Thymus (tissue), 11 donors: Measurements from ENCODE around the gene NAA40. TPM values are rescaled to one million over a fixed set of nuclear protein-coding genes. Genes with fewer than 3 reads are reported as not detected.

Experiments used
- DNase-seq, 9 donors: peaks; one replicate each; pipeline ENCODE4 v3.0.0-alpha.2; 2013; ENCODE audit warnings: low spot score in 9 of 9, low read depth in 6 of 9, missing footprints in 1 of 9
- H3K27ac ChIP-seq, 2 donors: one replicate each; pipeline ENCODE4 v1.5.1; 2013; ENCODE audit warnings: control low read depth in 1 of 2, low read depth in 1 of 2, low read length in 1 of 2, mild to moderate bottlenecking in 1 of 2, moderate library complexity in 1 of 2
- H3K27me3 ChIP-seq, 2 donors: one replicate each; pipeline ENCODE4 v1.5.1; 2013; ENCODE audit warnings: low read length in 1 of 2; ENCODE audit not compliant: control insufficient read depth in 2 of 2, insufficient read depth in 1 of 2
- H3K36me3 ChIP-seq, 2 donors: one replicate each; pipeline ENCODE4 v1.5.1; 2013; ENCODE audit warnings: low read length in 1 of 2, mild to moderate bottlenecking in 1 of 2, moderate library complexity in 1 of 2; ENCODE audit not compliant: control insufficient read depth in 2 of 2, insufficient read depth in 2 of 2
- H3K4me1 ChIP-seq, 2 donors: one replicate each; pipeline ENCODE4 v1.5.1; 2013; ENCODE audit warnings: low read length in 2 of 2; ENCODE audit not compliant: control insufficient read depth in 2 of 2, insufficient read depth in 2 of 2
- H3K4me3 ChIP-seq, 2 donors: one replicate each; pipeline ENCODE4 v1.5.1; 2013; ENCODE audit warnings: low read length in 2 of 2, control low read depth in 1 of 2, mild to moderate bottlenecking in 1 of 2
- H3K9me3 ChIP-seq, 2 donors: one replicate each; pipeline ENCODE4 v1.5.1; 2013; ENCODE audit warnings: low read length in 1 of 2, mild to moderate bottlenecking in 1 of 2; ENCODE audit not compliant: control insufficient read depth in 2 of 2, insufficient read depth in 1 of 2
- WGBS: extraction: QIAGEN DNeasy Blood & Tissue Kit; methylation state at CpG from one replicate; pipeline ENCODE4 v1.1.7; 2013; 5-methylcytosine and 5-hydroxymethylcytosine counted together
- polyA plus RNA-seq: library from polyadenylated mRNA; stranded (reverse); fragments of 200-250 nt; gene quantifications from one replicate; pipeline ENCODE4 v1.2.3, GENCODE V29; 2013
- total RNA-seq: library from RNA; stranded (reverse); fragments of 120-200 nt; gene quantifications from one replicate; pipeline ENCODE4 v1.2.4, GENCODE V29; 2013
- donor health status: healthy.

The NAA40 gene
- total and polyA plus RNA-seq, 2 donors: 9.1 to 18.4 TPM

GRCh38 chr11:64005691-64006090, 66.9 kb downstream of the NAA40 start:
- peaks cover 5 to 16% of the 10 kb centered on the region in 2 donors for H3K9me3 ChIP-seq
- H3K27me3 ChIP-seq: peaks cover 40 to 72% of the 10 kb centered on the region in 2 donors
- H3K36me3 ChIP-seq: no peaks in the 10 kb centered on the region
- DNase-seq: no peak
- H3K4me3 ChIP-seq: no peak overlapping the region
- H3K27ac ChIP-seq: no peak overlapping the region
- peaks cover 0 to 20% of the 10 kb centered on the region in 2 donors for H3K4me1 ChIP-seq
- 94% methylated on average over 4 of the region's 4 CpGs for WGBS

DNA sequence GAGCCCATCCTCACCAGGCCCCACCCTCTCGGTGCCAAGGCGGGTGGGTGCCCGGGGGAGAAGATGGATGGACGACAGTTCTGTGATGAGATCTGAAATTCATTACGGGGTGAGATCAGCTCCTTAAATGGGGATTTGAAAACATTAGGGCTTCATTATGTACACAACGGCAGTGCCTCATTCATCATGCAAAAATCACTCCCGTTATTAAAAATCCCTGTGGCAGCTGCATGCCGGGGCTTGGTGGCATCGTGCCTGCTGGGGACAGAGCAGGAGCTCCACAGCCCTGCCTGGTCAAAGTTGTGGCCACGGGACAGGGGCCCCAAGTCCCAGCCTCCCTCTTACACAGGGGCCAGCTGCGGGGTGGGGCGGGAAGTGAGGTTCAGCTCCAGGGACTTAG, 67.6 kb downstream of the NAA40 start:
- Histone ChIP-seq H3K27me3 (peaks cover 33 to 65% of the 10 kb centered on the region in 2 donors), H3K36me3 (no peaks in the 10 kb centered on the region), H3K4me1 (peaks cover 0 to 16% of the 10 kb centered on the region in 2 donors), H3K27ac (no peak overlapping the region), H3K9me3 (peaks cover 5 to 19% of the 10 kb centered on the region in 2 donors), H3K4me3 (no peak overlapping the region)
- WGBS: 83% methylated on average over 12 of the region's 12 CpGs
- DNase-seq: no peak

Other genes starting within 250 kb of the NAA40 start
- gene ZFTA, start 170.2 kb upstream of the NAA40 start, total RNA-seq: 15.7 TPM
- gene ZFTA, start 170.2 kb upstream of the NAA40 start, polyA plus RNA-seq: 10.3 TPM
- 17.5 TPM for gene SPINDOC, start 125.5 kb upstream of the NAA40 start, total RNA-seq
- gene SPINDOC, start 125.5 kb upstream of the NAA40 start, polyA plus RNA-seq: 11.7 TPM
- gene MARK2, start 99.9 kb upstream of the NAA40 start, total RNA-seq: 12.7 TPM
- gene MARK2, start 99.9 kb upstream of the NAA40 start, polyA plus RNA-seq: 17.5 TPM
- gene RCOR2, start 21.8 kb upstream of the NAA40 start, total RNA-seq: 2.4 TPM
- 0.87 TPM for gene RCOR2, start 21.8 kb upstream of the NAA40 start, polyA plus RNA-seq
- gene COX8A, start 35.6 kb downstream of the NAA40 start, total RNA-seq: 418 TPM
- gene COX8A, start 35.6 kb downstream of the NAA40 start, polyA plus RNA-seq: 411 TPM
- gene OTUB1, start 47.4 kb downstream of the NAA40 start, total RNA-seq: 46.7 TPM
- gene OTUB1, start 47.4 kb downstream of the NAA40 start, polyA plus RNA-seq: 83.8 TPM
- gene FLRT1, start 96.9 kb downstream of the NAA40 start, total RNA-seq: 0.05 TPM
- gene FLRT1, start 96.9 kb downstream of the NAA40 start, polyA plus RNA-seq: 0.07 TPM
- gene MACROD1, start 227.1 kb downstream of the NAA40 start, total RNA-seq: 16.6 TPM
- gene MACROD1, start 227.1 kb downstream of the NAA40 start, polyA plus RNA-seq: 9.7 TPM
- 94.1 TPM for gene STIP1, start 247.2 kb downstream of the NAA40 start, total RNA-seq
- 46.7 TPM for gene STIP1, start 247.2 kb downstream of the NAA40 start, polyA plus RNA-seq